Stomach (tissue), 9 donors: ENCODE data around the gene QPCT. TPM values are rescaled to one million over a fixed set of nuclear protein-coding genes. Genes with fewer than 3 reads are reported as not detected.

Experiments
- DNase-seq, 2 donors: peaks; one replicate each; pipeline versions ENCODE4 v3.0.0 to v3.0.0-alpha.2; 2013 to 2019
- H3K27ac ChIP-seq, 5 donors: fragments of 200-600 bp in 4 of 5; sonication (generic) in 4 of 5; one replicate each; pipeline ENCODE4 v1.5.1; 2013 to 2019; ENCODE audit warnings: mild to moderate bottlenecking in 1 of 5, moderate library complexity in 1 of 5
- H3K27me3 ChIP-seq, 3 donors: fragments of 200-600 bp; sonication (generic); one replicate each; pipeline ENCODE4 v1.5.1; 2017 to 2019; ENCODE audit warnings: mixed run types in 1 of 3
- H3K36me3 ChIP-seq, 4 donors: fragments of 200-600 bp; sonication (generic); 1 replicate in 3 of 4; 2 replicates in 1 of 4; pipeline ENCODE4 v1.5.1; 2016 to 2019
- H3K4me1 ChIP-seq, 4 donors: fragments of 200-600 bp; sonication (generic); one replicate each; pipeline ENCODE4 v1.5.1; 2016 to 2019
- H3K4me3 ChIP-seq, 4 donors: fragments of 200-600 bp; sonication (generic) in 3 of 4; one replicate each; pipeline ENCODE4 v1.5.1; 2016 to 2019; ENCODE audit warnings: mild to moderate bottlenecking in 1 of 4
- H3K9me3 ChIP-seq, 4 donors: fragments of 200-600 bp; sonication (generic); one replicate each; pipeline ENCODE4 v1.5.1; 2016 to 2019
- EP300 ChIP-seq: sonication (generic); formaldehyde crosslinking; IDR thresholded peaks from one replicate; pipeline ENCODE4 v1.6.1; 2017; ENCODE audit warnings: antibody characterized with exemption
- POLR2A ChIP-seq, 4 donors: fragments of 450-650 bp; IDR thresholded peaks; one replicate each; pipeline ENCODE4 v1.6.1; 2016; ENCODE audit warnings: antibody characterized with exemption in 4 of 4, control low read depth in 2 of 4, mild to moderate bottlenecking in 1 of 4, moderate library complexity in 1 of 4
- POLR2AphosphoS5 ChIP-seq, 3 donors: sonication (generic); formaldehyde crosslinking; IDR thresholded peaks; one replicate each; pipeline ENCODE4 v1.6.1; 2016; ENCODE audit warnings: antibody characterized with exemption in 3 of 3
- WGBS, 5 donors: extraction: QIAGEN DNeasy Blood & Tissue Kit in 3 of 5; methylation state at CpG; one replicate each; pipeline versions ENCODE4 v1.1.5 to v1.1.7; 2013 to 2018; 5-methylcytosine and 5-hydroxymethylcytosine counted together
- intact Hi-C: fragments of 100-400 bp; cut with DNase I; formaldehyde crosslinking; loops from one replicate; pipeline ENCODE4 v1.15.1; 2023; ENCODE audit warnings: low total_unique reads
- polyA plus RNA-seq, 3 donors: library from polyadenylated mRNA; stranded (reverse); fragments of 200-250 nt; gene quantifications; one replicate each; pipeline ENCODE4 v1.2.3, GENCODE V29; 2013
- total RNA-seq, 5 donors: library from RNA; depleted of rRNA; stranded (reverse); fragments of >200 nt; gene quantifications; one replicate each; pipeline versions ENCODE4 v1.1.0 to v1.2.3, GENCODE V29; 2014 to 2016
- TF ChIP-seq, protein P1 (sequence below), 7 experiments: fragments of 450-650 bp in 4 of 7; fragments of 200-600 bp in 3 of 7; sonication (generic) in 3 of 7; IDR thresholded peaks; one replicate each; pipeline ENCODE4 v1.5.1; 2016 to 2019; ENCODE audit warnings: antibody characterized with exemption in 7 of 7, control low read depth in 2 of 7, mild to moderate bottlenecking in 1 of 7
- donor health status: healthy with polysubstance abuse.
- donor health status: Bipolar disorder and iron deficiency.
- donor health status: healthy.

QPCT gene
- total and polyA plus RNA-seq, 8 donors = 1.3 to 26.6 (median 4.4) TPM; not detected in 1

- H3K27me3 ChIP-seq = no peaks in the 10 kb centered on the region
- H3K27ac ChIP-seq = no peak overlapping the region
- no peak for DNase-seq
- H3K9me3 ChIP-seq = no peaks in the 10 kb centered on the region
- no peaks in the 10 kb centered on the region for H3K36me3 ChIP-seq
- H3K4me1 ChIP-seq = peaks cover 0 to 20% (median 12%) of the 10 kb centered on the region in 4 donors
- WGBS, 5 donors = 83 to 91% (median 88%) methylated on average over 2 of the region's 2 CpGs
- no peak overlapping the region for H3K4me3 ChIP-seq
- intact Hi-C loops = no loop called here
- TF ChIP-seq EP300 = no peak
- no peak for TF ChIP-seq POLR2AphosphoS5 (IDR thresholded peaks at IDR 0.05)
- no peak for TF ChIP-seq POLR2A (IDR thresholded peaks at IDR 0.05)
- TF ChIP-seq, protein P1, sequence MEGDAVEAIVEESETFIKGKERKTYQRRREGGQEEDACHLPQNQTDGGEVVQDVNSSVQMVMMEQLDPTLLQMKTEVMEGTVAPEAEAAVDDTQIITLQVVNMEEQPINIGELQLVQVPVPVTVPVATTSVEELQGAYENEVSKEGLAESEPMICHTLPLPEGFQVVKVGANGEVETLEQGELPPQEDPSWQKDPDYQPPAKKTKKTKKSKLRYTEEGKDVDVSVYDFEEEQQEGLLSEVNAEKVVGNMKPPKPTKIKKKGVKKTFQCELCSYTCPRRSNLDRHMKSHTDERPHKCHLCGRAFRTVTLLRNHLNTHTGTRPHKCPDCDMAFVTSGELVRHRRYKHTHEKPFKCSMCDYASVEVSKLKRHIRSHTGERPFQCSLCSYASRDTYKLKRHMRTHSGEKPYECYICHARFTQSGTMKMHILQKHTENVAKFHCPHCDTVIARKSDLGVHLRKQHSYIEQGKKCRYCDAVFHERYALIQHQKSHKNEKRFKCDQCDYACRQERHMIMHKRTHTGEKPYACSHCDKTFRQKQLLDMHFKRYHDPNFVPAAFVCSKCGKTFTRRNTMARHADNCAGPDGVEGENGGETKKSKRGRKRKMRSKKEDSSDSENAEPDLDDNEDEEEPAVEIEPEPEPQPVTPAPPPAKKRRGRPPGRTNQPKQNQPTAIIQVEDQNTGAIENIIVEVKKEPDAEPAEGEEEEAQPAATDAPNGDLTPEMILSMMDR (IDR thresholded peaks at IDR 0.05) = no peak
Observed at GRCh38 chr2:37392428-37392827, 48.0 kb downstream of the QPCT start.

DNA sequence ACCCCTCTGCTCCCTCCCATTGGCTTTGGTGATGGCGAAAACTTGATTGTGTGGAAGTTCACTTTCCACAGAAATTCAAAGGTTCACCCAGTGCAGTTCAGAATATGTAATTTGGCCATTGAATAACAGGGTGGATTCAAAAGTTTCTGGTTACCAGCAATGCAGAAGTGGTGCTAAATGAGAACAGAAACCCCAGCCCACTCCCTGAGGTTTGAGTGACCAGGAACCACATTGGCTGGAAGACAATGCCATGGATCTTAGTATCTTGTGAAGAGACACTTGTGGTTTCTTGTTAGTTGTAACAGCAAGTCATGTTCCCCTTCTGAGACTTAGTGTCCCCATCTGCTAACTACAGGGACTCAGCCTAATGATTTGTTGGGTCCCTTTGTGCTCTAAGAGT is 49.8 kb downstream of the QPCT start:
- Histone ChIP-seq H3K27me3 (no peaks in the 10 kb centered on the region), H3K4me1 (peaks cover 0 to 19% (median 11%) of the 10 kb centered on the region in 4 donors), H3K9me3 (no peaks in the 10 kb centered on the region), H3K4me3 (no peak overlapping the region), H3K36me3 (no peaks in the 10 kb centered on the region), H3K27ac (no peak overlapping the region)
- TF ChIP-seq, protein P1 (IDR thresholded peaks at IDR 0.05) = no peak
- whole genome bisulfite sequencing, 5 donors = 76 to 100% (median 91%) methylated on average over 1 of the region's 1 CpG
- no peak for DNase-seq
- intact Hi-C loops = no loop called here

- H3K36me3 ChIP-seq = no peaks in the 10 kb centered on the region
- H3K4me1 ChIP-seq = peaks cover 0 to 14% (median 7%) of the 10 kb centered on the region in 4 donors
- TF ChIP-seq, protein P1 (IDR thresholded peaks at IDR 0.05) = no peak
- TF ChIP-seq POLR2A (IDR thresholded peaks at IDR 0.05) (no peak), POLR2AphosphoS5 (IDR thresholded peaks at IDR 0.05) (no peak), EP300 (no peak)
- no peak overlapping the region for H3K4me3 ChIP-seq
- no peaks in the 10 kb centered on the region for H3K27me3 ChIP-seq
- WGBS, 5 donors = 80 to 85% (median 80%) methylated on average over 9 of the region's 9 CpGs
- no peak overlapping the region for H3K27ac ChIP-seq
- H3K9me3 ChIP-seq = no peaks in the 10 kb centered on the region
- no peak for DNase-seq
- intact Hi-C loops = no loop called here
Observed at GRCh38 chr2:37394796-37395555, 50.5 kb downstream of the QPCT start.

DNA sequence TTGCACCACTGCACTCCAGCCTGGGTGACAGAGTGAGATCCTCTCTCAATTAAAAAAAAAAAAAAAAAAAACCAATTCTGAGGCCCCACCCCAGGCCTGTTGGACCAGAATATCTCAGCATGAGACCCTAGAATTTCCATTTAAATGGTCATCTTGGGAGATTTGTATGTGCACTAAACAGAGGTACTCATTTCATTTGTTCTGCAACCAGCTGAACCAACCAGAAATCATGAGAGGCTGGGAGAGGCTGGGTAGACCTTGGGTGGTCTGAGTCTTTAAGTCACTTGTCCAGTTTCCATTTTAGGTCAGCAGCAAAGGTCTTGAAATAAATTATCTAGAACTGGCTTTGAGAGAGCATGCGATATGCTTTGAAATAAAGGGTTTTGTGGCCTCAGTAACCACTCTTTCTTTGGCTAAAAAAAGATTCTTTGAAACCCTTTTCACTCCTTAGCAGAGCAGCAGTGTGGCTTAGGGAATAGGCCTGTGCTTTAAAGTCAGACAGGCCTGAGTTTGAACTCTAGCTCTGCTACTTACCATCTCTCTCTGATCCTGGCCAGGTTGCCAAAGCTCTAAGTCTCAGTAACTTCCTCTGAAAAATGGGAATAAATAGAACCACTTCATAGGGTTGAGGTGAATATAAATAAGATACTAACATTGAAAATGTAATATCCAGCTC is 52.6 kb downstream of the QPCT start:
- DNase-seq = no peak
- intact Hi-C loops = no loop called here

More for the DNA sequence above, 52.6 kb downstream of the QPCT start:
- H3K9me3 ChIP-seq = no peaks in the 10 kb centered on the region
- no peak overlapping the region for H3K4me3 ChIP-seq
- TF ChIP-seq EP300 (no peak), POLR2AphosphoS5 (IDR thresholded peaks at IDR 0.05) (no peak), POLR2A (IDR thresholded peaks at IDR 0.05) (no peak)
- TF ChIP-seq, protein P1 (IDR thresholded peaks at IDR 0.05) = no peak
- H3K4me1 ChIP-seq = peaks cover 0 to 10% (median 3%) of the 10 kb centered on the region in 4 donors
- H3K27ac ChIP-seq = no peak overlapping the region
- no peaks in the 10 kb centered on the region for H3K36me3 ChIP-seq
- 80 to 90% (median 88%) methylated on average over 1 of the region's 1 CpG for WGBS, 5 donors
- no peaks in the 10 kb centered on the region for H3K27me3 ChIP-seq
